COR-L47 (cell line): Measurements from ENCODE around the gene MORN3.
"Not testable (repeated sequence)": the region's sequence is repeated elsewhere in the genome, so short reads cannot be mapped to it uniquely, and the experiment has no call there.

ENCODE experiments used
- DNase-seq: peaks from one replicate; lab custom pipeline; 2025; lab: John Stamatoyannopoulos, UW

The MORN3 gene

GRCh38 chr12:121669521-121669900, at the start of gene MORN3:
TSS of gene MORN3 (minus strand) at chr12:121669654. CDS start at chr12:121669483, 171 bp downstream.
- DNase-seq, result no peak

GRCh38 chr12:121718653-121719239, 49.3 kb upstream of the MORN3 start:
- DNase-seq, result no peak

GRCh38 chr12:121717041-121717699, 47.7 kb upstream of the MORN3 start:
- no peak for DNase-seq

GRCh38 chr12:121715862-121716435, 46.5 kb upstream of the MORN3 start:
- DNase-seq, result no peak

GRCh38 chr12:121715055-121715454, 45.6 kb upstream of the MORN3 start:
- DNase-seq, result not testable (repeated sequence)

GRCh38 chr12:121713793-121714192, 44.3 kb upstream of the MORN3 start:
- no peak for DNase-seq

- no peak for DNase-seq
Observed at GRCh38 chr12:121713257-121713777, 43.9 kb upstream of the MORN3 start.

- DNase-seq, result peak; percentile 52
Observed at GRCh38 chr12:121712461-121713256, 43.2 kb upstream of the MORN3 start, which contains the start of gene TMEM120B. TSS of gene TMEM120B (plus strand) at chr12:121712752. CDS start at chr12:121712896, 144 bp downstream.

- no peak for DNase-seq
Observed at GRCh38 chr12:121712190-121712460, 42.7 kb upstream of the MORN3 start.

GRCh38 chr12:121711361-121712189, 42.1 kb upstream of the MORN3 start:
- DNase-seq, result no peak

GRCh38 chr12:121709478-121709961, 40.1 kb upstream of the MORN3 start:
- no peak for DNase-seq

GRCh38 chr12:121709064-121709424, 39.6 kb upstream of the MORN3 start:
- not testable (repeated sequence) for DNase-seq

GRCh38 chr12:121708313-121709063, 39.0 kb upstream of the MORN3 start:
- DNase-seq, result no peak

GRCh38 chr12:121705514-121705913, 36.1 kb upstream of the MORN3 start:
- DNase-seq, result no peak

GRCh38 chr12:121702944-121703343, 33.5 kb upstream of the MORN3 start:
- DNase-seq, result no peak

GRCh38 chr12:121701667-121702277, 32.3 kb upstream of the MORN3 start:
- DNase-seq, result no peak

GRCh38 chr12:121697861-121698260, 28.4 kb upstream of the MORN3 start:
- DNase-seq, result not testable (repeated sequence)

- DNase-seq, result peak; percentile 63
Observed at GRCh38 chr12:121697093-121697698, 27.7 kb upstream of the MORN3 start.

GRCh38 chr12:121693155-121693687, 23.8 kb upstream of the MORN3 start:
- no peak for DNase-seq

- not testable (repeated sequence) for DNase-seq
Observed at GRCh38 chr12:121692744-121693143, 23.3 kb upstream of the MORN3 start.
